Measurements from ENCODE around the gene USP11.

Gene USP11

DNA sequence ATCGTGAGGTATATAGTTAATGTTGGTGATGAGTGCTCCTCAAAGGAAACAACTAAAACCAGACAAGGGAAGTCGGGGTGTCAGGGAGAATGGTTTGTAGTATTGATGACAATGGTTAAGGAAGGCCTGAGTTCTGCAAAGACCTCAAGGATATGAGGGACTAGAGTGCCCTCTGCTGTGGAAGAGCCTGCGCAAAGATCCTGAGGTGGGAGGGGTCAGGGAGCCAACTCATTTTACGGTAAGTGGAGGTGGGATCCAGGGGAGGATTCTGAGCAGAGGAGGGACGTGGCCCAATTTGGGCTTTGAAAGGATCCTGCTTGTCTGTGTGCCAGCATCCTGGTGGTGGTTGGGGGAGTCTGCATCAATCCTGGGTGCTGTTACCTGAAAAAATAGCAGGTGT lies 27.8 kb upstream of the USP11 start:
- no peak for DNase-seq (ENCODE audit: low spot score)

DNA sequence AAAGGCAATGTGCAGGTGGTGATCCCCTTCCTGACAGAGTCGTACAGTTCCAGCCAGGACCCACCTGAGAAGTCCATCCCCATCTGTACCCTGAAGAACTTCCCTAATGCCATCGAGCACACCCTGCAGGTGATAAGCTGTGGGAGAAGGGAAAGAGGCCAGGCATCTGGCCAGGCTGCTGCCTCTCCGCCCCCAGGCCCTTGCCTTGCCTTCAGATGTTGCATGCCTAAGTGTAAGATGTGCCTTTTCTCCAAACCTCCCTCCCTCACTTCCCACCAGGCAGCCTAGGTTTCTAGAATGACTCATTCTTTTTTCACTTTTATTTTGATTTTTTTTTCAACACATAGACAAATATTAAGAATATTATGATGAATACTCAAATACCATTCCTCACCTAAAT lies 26.5 kb upstream of the USP11 start:
- DNase-seq (ENCODE audit: low spot score) = no peak

DNA sequence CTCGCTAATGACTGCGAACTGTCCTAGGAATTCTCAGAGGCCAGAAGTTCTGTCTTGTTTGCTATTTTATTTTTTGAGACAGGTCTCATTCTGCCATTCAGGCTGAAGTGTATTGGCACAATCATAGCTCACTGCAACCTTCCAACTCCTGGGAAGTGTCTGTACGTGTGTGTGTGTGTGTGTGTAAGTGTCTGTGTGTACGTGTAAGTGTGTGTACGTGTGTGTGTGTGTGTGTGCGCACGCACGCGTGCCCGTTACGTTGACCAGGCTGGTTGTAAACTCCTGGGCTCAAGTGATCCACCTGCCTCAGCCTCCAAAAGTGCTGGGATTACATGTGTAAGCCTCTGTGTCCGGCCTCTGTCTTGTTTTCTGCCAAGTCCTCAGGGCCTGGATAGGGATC lies 24.7 kb upstream of the USP11 start:
- DNase-seq (ENCODE audit: low spot score) = no peak

DNA sequence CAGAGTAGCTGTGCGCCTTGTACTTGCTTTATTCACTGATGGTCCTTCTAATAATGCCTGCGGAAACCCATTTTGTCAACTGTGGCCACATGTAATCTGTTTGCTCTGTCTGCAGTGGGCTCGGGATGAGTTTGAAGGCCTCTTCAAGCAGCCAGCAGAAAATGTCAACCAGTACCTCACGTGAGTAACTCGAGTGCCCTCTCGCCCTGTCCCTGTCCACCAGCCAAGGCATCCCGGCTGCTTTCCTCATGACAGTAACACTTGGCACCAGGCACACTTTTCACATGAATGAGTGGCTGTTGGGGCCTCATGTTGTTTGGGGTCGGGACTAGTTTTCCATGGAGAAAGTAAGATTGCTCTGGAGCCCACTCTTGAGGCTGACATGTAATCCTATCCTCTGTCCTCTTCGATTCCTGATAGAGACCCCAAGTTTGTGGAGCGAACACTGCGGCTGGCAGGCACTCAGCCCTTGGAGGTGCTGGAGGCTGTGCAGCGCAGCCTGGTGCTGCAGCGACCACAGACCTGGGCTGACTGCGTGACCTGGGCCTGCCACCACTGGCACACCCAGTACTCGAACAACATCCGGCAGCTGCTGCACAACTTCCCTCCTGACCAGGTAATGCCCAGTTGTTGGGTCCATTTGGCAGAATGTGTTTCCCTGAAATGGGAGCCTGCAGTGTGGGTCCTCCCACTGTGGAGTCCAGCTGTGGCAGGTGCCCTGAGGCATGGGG lies 23.1 kb upstream of the USP11 start:
- no peak for DNase-seq (ENCODE audit: low spot score)

DNA sequence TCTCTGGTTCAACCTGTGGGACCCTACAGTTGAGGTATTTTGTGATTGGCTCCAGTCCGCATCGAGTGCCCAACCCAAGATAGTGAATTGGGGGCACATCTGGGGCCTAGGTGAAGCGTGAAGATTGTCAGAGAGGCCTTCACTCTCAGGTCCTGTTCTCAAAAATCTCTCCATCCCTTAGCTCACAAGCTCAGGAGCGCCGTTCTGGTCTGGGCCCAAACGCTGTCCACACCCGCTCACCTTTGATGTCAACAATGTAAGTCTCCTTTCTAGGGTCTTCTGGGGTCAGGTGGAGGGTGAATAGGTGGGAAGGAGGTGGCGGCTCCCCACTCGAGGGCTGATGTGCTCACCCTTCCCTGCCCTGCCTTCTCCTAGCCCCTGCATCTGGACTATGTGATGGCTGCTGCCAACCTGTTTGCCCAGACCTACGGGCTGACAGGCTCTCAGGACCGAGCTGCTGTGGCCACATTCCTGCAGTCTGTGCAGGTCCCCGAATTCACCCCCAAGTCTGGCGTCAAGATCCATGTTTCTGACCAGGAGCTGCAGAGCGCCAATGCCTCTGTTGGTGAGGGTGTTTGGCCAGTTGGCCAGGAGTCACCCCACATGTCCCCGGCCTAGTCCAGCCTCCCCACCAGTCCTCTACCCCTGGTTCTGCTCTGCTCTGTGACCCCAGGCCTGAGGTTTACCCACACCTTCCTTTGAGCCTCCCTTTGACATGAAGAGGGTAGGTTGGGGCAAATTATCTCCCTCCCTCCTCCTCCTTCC lies 22.0 kb upstream of the USP11 start:
- DNase-seq (ENCODE audit: low spot score) = no peak

DNA sequence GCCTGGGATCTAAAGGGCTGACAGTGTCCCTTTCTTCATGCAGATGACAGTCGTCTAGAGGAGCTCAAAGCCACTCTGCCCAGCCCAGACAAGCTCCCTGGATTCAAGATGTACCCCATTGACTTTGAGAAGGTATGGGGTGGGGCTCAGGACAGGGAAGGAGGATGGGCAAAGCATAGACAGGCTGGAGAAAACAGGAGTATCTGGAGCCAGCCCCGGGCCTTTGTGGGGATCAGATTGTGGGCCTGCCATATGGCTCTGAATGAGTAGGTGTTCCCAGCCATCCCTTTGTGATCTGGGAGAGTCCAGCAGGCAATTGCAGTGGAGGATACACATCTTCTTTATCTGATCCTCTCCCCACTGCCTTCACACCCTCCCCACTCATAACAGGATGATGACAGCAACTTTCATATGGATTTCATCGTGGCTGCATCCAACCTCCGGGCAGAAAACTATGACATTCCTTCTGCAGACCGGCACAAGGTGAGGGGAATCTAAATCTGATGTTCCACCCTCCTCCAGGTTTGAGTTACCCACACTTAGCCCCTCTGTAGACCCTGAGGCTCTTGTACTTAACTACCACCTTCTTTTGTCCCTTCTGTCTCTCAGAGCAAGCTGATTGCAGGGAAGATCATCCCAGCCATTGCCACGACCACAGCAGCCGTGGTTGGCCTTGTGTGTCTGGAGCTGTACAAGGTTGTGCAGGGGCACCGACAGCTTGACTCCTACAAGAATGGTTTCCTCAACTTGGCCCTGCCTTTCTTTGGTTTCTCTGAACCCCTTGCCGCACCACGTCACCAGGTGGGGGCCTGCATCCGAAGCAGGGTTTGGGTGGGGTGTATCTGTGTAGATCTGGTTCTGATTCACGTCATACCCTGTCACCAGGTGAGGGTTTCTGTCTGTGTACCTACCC lies 20.2 kb upstream of the USP11 start:
- DNase-seq (ENCODE audit: low spot score) = no peak

DNA sequence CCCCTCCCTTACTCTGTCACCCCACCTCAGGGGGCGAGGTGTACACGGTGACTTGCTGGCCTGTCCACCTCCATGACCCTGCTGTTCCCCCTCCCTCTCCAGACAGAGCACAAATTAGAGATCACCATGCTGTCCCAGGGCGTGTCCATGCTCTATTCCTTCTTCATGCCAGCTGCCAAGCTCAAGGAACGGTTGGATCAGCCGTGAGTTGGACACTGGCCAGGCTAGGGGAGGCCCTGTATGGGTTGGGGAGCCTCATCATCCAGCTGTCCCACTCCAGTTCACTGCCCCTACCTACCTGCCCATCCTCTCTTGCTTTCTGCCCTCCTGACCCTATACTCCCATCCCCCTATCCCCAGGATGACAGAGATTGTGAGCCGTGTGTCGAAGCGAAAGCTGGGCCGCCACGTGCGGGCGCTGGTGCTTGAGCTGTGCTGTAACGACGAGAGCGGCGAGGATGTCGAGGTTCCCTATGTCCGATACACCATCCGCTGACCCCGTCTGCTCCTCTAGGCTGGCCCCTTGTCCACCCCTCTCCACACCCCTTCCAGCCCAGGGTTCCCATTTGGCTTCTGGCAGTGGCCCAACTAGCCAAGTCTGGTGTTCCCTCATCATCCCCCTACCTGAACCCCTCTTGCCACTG lies 18.3 kb upstream of the USP11 start:
- no peak for DNase-seq (ENCODE audit: low spot score)

DNA sequence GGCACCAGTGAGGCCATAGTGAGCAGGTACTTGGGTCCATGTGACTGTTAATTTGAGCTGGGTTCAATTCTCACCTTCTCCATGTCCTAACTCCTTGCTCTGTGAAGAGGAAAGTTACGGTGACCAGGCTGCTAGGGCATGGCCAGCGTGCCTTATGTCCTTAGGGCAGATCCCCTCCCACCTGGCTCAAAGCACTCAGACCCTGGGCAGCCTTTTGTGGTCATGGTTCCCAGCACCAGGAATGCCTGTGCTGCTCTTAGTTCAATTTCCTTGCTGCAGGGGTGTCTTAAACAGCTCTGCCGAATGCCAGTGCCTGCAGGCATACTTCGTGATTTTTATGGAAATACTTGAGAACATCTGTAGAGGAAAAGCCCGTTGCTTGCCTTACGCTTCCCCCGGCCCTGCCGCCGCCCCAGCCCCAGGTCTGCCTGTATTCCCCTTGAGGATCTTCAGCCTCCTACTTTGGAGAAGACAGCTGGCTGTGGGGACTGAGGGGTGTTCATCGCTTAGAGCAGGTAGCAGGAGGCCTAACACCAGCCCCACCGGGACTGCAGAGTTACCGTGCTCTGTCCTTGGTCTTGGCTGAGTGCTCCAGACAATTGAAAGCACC lies 17.4 kb upstream of the USP11 start:
- no peak for DNase-seq (ENCODE audit: low spot score)

DNA sequence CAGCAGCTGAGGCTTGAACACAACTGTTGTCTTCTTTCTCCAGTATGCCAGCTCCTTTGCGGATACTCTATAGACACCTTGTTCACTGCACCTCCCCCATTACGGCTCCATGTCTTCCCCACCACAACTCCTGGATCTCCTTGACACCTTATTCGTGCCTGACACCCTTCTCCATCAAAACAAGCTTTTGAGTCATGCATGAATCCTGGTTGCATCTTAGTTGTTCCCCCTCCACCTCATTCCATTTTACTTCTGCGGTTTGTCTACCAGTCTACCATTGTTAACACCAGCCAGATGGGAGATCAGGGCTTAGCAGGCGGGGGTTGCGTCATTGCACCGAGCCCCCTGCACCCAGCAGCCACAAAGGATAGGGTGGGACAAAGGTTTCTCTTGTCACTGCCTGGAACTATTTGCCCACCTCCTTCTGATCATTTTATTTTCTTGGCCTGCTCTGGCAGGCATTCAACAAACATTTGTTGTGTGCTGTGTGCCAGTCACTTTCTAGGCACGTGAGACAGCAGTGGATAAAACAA lies 16.4 kb upstream of the USP11 start:
- no peak for DNase-seq (ENCODE audit: low spot score)

DNA sequence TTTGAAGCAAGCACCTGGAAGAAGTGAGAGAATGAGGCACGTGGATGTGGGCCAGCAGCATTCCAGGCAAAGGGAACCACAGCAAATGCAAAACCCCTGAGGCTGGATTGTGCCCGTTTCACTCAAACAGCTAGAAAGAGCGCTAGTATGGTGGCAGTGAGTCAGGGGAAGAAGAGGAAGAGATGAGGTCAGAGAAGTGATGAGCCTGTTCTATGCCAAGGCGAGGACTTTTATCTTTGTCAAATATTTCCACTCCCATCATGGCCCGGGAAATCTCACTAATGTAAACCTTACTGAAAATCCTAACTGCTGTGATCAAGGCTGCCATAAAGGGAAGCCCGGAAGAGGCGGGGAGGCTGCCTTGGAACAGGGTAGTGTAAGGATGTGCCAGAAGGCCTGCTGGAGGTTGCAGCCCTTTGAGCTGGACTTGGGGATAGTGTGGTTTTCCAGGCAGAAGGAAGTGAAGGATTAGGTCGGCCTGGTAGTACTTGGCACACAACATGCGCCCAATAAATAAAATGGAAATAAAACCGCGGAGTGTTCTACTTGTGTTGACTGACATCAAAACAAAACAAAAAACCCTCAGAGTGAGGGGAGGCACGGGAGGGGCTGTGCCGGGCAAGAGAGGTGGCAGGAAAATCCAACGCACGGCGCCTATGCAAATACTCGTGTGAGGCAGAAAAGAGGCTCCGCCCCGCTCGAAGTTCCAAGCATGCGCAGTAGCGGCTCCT lies 15.5 kb upstream of the USP11 start:
- peak; percentile 29 for DNase-seq (ENCODE audit: low spot score)

DNA sequence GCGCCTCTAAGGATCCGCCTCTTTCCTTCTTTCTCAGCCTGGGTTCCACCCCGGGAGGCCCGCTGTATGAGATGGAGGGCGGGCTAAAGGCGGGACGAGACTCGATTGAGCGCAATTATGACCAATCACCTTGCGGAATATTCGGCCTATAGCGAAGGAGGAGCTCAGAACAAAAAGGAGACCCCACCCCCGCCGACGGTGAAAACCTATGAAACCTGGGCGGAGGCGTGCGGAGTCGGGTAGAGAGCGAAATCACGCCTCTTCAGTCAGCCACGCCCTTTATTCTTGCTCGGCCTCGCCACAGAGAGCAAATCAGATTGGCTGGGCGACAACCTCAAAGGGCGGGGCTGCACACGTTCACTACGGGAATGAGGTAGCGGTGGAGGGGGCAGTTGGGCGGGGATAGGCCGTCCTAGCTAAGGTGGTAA lies 14.9 kb upstream of the USP11 start:
- peak; percentile 97 for DNase-seq (ENCODE audit: low spot score)

DNA sequence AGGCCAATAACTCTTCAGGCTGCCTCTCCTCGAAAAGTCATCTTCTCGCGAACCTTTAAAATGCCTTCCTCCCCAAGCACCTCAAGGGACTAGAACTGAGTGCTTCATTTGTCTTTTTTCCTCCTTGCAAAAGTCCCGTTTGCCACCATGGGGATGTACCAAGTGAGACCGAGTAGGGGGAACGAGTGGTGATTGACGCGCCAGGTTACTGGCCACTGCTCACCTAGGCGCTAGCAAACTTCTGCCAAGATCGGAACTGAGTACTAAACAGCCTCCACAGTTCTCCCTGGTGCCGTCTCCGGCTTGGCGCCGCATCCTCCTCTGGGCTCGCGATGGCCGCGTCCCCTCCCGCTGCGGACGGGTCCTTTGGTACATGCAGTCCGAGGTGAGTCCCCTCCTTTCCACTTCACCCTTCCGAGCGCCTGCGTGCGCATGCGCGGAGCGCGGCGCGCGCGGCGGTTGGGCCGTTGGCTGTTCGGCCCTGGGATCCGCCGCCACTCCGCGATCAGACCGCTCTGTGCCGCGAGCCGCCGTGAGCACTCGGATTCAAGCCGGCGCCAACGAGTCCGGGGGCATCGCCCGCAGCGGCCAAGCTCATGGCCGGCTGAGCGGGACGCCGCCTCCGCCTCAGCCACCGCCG lies 14.4 kb upstream of the USP11 start, which contains the start of gene CDK16:
Gene CDK16 (plus strand): TSS at position 402 of the 640 bp plus-strand sequence. CDS start 4,877 bp downstream, outside the sequence.
- DNase-seq (ENCODE audit: low spot score) = peak; percentile 78

DNA sequence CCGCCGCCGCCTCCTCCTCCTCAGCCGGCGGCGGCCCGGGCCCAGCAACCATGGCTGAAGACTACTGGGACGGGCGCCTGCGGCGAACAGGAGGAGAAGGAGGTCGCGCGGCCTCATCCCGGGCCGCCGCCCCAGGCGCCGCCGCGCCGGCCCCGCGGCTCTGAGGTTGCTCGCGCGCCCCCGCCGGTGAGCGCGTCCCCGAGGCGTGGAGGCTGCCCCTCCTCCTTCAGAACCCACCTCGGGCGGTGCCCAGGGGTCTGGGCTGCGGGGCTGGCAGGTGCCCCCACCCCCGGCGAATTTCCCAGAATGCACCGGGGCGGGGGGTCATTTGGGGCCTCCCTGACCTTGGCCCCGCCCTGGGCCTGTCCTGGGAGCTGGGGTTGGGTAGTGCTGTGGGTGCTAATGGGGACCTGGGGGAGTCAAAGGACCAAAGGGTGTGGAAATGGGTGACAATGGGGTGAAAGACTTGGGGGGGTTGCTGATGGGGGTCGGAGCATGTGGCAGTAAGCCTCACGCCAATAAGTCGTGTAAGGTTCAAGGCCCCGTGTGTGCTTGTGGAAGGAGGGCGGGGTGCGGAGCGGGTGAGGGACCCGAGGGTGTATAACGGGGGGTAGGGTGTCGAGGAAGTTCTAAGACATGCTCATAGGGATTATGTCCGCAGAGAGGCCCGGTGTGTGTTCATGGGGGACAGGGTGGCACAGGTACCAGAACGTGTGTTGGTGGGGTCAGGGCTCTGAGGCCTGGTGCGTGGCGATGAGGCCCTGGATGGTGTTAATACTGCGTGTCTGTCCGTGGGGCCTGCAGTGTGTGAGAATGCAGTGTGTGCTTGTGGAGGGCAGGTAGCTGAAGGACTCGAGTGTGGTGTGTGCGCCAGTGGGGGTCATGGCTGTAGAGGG lies 13.6 kb upstream of the USP11 start:
- peak; percentile 35 for DNase-seq (ENCODE audit: low spot score)

DNA sequence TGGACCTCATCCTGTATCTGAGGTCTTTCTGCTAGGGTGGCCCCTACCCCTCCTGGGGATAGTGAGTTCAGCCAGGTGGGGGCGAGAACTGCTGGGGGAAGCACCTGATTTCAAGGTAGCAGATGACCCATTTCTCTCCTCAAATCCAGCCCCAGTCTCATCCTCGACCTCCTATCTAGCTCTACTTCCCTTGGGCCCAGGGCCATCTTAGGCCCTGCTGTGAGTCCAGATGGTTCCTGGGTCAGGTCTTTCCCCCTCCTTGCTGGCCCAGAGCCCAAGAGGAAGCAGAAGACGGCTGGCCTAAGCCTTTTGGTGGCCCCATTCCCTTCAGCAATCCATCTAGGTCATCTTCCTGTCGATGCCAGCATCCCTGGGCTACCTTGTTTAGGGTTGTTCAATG lies 11.1 kb upstream of the USP11 start:
- no peak for DNase-seq (ENCODE audit: low spot score)

DNA sequence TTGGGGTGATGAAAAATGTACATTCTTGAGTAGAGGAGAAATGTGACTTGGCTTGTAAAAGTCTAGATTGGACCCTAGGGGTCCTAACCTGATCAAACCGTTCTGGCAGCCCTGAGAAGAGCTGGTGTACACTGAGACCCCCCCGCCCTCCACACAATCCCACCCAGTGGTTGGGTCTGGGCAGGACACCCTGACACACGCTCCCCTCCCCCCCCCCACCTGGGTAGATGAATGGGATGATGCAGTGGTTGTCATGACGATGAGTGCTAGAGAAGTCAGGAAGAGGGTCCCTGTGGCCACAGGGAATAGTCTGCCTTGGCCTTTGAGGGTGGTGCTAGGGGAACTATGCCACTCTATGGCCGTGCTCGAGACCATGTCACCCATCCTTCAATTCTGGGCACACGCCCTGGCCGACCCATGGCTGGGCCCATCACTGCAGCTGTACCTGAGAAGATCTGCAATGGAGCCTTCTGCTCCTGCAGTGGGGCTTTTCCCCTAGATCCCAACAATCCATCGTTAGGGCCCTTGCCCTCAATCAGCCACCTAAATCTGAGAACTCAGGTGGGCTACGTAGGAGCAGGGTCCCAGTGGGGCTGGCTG lies 10.0 kb upstream of the USP11 start:
- no peak for DNase-seq (ENCODE audit: low spot score)

DNA sequence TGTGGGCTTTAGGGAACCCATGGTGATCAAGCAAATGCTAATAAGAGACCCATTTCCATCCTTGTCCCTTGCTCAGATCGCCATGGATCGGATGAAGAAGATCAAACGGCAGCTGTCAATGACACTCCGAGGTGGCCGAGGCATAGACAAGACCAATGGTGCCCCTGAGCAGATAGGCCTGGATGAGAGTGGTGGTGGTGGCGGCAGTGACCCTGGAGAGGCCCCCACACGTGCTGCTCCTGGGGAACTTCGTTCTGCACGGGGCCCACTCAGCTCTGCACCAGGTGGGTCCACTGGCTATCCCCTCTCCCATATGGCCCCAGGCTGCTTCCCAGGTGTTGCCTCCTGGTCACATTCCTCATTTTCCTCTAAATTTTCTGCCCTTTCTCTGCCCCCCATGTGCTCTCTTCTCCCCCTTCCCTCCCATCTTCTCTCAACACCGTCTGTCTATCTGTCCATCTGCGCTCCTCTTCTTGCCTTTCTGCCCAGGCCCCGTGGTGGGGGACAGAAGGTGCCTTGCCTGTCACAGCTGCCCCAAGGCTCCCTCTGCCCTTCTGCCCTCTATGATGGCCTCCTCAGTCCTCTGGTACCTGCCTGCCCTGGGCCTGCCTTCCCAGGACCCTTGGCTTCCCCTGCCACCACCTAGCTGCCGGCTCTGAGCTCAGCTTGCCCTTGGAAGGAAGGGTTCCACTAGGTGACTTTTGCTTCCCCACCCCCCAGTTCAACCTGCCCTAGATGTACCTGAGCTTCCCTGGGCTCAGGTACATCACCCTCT lies 9.1 kb upstream of the USP11 start:
- no peak for DNase-seq (ENCODE audit: low spot score)

DNA sequence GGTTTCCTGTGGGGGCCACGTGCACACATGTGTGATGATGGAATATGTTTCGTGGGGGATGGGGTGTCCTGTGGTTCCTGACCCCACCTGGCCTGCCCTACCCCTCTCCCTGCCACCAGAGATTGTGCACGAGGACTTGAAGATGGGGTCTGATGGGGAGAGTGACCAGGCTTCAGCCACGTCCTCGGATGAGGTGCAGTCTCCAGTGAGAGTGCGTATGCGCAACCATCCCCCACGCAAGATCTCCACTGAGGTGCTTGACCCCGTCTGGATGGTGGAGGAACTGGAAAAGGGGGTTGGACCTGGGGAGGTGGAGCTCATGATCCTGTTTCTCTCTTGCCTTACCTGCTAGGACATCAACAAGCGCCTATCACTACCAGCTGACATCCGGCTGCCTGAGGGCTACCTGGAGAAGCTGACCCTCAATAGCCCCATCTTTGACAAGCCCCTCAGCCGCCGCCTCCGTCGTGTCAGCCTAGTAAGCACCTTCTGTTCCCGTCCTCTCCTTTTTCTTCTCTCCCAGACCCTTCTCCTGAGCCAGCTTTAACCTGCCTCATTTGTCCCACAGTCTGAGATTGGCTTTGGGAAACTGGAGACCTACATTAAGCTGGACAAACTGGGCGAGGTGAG lies 8.4 kb upstream of the USP11 start:
- no peak for DNase-seq (ENCODE audit: low spot score)

Measured in CD4-positive, alpha-beta T cell treated with Interleukin-2 at 100 ng/mL for 4 hours (primary cell).